HG02798 (cell line): ENCODE data around the gene ZBTB7A.
"Not testable (repeated sequence)": the region's sequence is repeated elsewhere in the genome, so short reads cannot be mapped to it uniquely, and the experiment has no call there.

Experiments
- ATAC-seq: cut with Tn5 transposase; IDR thresholded peaks from one replicate; pipeline ENCODE4 v1.9.1; 2021; ENCODE audit warnings: mild to moderate bottlenecking; ENCODE audit not compliant: unreplicated experiment, poor library complexity

The ZBTB7A gene

GRCh38 chr19:4019578-4019977 is 47.1 kb downstream of the ZBTB7A start:
- no peak for ATAC-seq

GRCh38 chr19:4018775-4019504 is 47.8 kb downstream of the ZBTB7A start:
- no peak for ATAC-seq

GRCh38 chr19:4018140-4018613 is 48.5 kb downstream of the ZBTB7A start:
- no peak for ATAC-seq

GRCh38 chr19:4016903-4017638 is 49.6 kb downstream of the ZBTB7A start:
- ATAC-seq = no peak

GRCh38 chr19:4016486-4016885 is 50.2 kb downstream of the ZBTB7A start:
- no peak for ATAC-seq

- ATAC-seq = no peak
Measured at GRCh38 chr19:4015705-4016402, 50.8 kb downstream of the ZBTB7A start.

GRCh38 chr19:4014541-4015491 is 51.9 kb downstream of the ZBTB7A start:
- ATAC-seq = no peak

GRCh38 chr19:4013886-4014540 is 52.7 kb downstream of the ZBTB7A start:
- no peak for ATAC-seq

GRCh38 chr19:4012975-4013634 is 53.6 kb downstream of the ZBTB7A start:
- no peak for ATAC-seq

GRCh38 chr19:4012092-4012974 is 54.4 kb downstream of the ZBTB7A start:
- ATAC-seq = no peak

- not testable (repeated sequence) for ATAC-seq
Measured at GRCh38 chr19:4011430-4011829, 55.3 kb downstream of the ZBTB7A start.

GRCh38 chr19:4010808-4011110 is 55.9 kb downstream of the ZBTB7A start:
- ATAC-seq = no peak

- ATAC-seq = no peak
Measured at GRCh38 chr19:4009990-4010807, 56.5 kb downstream of the ZBTB7A start.

- no peak for ATAC-seq
Measured at GRCh38 chr19:4007836-4008539, 58.7 kb downstream of the ZBTB7A start.

GRCh38 chr19:4007021-4007835 is 59.5 kb downstream of the ZBTB7A start, which contains the start of gene PIAS4:
Gene PIAS4 (plus strand): TSS chr19:4007736. CDS start chr19:4007761, 25 bp downstream.
- ATAC-seq = peak; percentile 93

GRCh38 chr19:4005436-4005835 is 61.3 kb downstream of the ZBTB7A start:
- not testable (repeated sequence) for ATAC-seq
